Left forelimb (tissue), 1 donor: ENCODE data around the gene CUEDC1.

Experiments
- DNase-seq: peaks from one replicate; pipeline ENCODE4 v3.0.0-alpha.2; 2018; ENCODE audit warnings: low spot score

Gene CUEDC1, protein sequence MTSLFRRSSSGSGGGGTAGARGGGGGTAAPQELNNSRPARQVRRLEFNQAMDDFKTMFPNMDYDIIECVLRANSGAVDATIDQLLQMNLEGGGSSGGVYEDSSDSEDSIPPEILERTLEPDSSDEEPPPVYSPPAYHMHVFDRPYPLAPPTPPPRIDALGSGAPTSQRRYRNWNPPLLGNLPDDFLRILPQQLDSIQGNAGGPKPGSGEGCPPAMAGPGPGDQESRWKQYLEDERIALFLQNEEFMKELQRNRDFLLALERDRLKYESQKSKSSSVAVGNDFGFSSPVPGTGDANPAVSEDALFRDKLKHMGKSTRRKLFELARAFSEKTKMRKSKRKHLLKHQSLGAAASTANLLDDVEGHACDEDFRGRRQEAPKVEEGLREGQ

DNA sequence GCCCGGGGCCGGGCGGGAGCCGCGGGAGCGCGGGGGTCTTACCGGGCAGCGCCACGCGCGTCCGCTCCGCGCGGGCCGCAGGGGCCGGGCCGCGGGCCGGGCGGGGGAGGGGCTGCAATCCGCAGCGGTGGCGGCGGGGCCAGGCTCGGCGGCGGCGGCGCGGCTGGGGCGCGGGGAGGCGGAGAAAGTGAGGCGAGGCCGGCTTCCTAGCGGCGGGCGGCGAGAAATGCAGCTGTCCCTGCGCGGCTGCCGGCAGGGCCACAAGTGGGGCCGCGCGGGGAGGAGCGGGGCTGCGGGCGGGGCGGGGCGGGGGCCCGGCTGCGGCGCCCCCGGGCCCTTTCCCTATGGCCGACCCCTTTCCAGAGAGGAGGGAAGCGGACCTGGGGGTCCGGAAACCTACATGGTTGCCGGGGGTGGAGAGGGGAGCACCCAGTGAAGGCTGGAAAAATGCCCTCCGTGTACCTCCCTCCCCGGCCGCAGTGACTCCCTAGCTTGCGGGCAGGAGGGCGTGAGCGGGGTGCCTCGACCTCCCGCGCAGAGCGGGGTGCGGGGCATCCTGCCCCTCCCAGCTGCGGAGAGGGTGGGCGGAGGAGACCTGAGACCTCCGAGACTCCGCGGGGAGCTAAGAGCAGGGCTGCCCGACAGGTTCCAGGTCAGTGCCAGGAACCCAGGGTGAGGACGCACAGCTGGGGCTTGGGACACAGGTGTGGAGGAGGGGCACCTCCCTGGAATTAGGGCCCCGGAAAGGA lies at the start of gene CUEDC1:
TSS of gene CUEDC1 (minus strand) at position 230 of the 749 bp plus-strand sequence. CDS start 69,848 bp downstream, outside the sequence.
- peak; percentile 88 for DNase-seq

DNA sequence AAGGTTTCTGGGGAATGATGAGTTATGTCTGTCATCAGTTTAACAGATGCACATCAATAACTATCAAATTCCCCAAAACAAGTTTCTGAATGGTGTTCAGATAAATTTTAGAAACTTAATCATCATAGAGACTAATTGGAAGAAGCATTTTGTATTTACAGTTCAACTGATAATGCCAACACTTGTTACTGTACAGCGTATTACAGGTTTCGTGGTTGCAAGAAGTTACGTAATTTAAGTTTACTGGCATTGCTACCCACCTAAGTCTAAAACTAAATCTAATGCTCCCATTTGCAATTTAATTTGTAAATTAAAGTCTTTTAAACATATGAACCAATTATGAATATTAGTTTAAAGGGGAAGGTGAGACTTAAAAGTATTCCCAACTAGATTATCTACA lies 48.8 kb upstream of the CUEDC1 start:
- DNase-seq = no peak

DNA sequence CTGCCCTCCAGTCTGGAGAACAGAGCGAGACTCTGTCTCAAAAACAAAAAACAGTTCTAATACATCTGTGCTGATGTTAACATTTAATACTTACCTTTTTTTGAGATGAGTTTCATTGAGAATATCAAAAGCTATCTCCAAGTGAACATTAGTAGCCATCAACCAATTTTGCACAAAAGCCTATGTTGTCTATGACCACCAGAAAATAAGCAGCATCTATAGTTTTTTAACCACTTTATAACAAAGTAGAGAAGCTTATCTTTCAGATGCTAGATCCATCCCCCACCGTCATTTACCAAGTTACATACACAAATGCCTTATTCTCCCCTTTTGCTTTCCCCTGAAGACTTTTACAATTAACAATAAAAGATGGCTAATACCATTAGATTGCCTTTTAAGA lies 47.8 kb upstream of the CUEDC1 start:
- DNase-seq = no peak

DNA sequence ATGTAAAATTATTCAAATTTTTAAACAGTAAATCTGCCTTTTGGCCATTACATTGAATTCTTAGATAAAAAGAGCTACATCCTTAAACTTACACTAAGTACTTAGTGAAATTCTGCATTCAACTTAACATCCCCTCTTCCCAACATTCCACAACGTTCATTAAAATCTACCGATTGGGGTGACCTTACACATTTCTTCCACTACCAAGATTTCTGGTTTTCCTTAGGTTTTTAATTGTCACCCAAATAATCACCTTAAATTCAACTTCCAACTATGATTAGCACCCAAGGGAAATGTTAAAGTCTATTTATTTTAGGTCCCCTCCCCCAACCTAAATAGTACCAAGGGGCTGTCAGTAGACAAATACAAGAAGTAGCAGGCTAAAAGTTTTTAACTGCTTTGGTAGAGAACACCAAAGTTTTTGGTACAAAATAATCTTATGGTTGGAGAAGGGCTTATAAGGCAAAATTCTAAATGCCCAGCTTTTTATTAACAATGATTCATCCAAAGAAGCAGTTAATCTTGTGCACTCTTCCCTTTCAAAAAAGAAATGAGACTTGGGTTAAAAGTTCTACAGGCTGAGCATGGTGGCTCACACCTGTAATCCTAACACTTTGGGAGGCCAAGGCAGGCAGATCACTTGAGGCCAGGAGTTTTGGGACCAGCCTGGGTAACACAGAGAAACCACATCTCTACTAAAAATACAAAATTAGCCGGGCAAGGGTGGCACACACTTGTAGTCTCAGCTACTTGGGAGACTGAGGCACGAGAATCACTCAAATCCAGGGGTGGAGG lies 47.1 kb upstream of the CUEDC1 start:
- DNase-seq = no peak

DNA sequence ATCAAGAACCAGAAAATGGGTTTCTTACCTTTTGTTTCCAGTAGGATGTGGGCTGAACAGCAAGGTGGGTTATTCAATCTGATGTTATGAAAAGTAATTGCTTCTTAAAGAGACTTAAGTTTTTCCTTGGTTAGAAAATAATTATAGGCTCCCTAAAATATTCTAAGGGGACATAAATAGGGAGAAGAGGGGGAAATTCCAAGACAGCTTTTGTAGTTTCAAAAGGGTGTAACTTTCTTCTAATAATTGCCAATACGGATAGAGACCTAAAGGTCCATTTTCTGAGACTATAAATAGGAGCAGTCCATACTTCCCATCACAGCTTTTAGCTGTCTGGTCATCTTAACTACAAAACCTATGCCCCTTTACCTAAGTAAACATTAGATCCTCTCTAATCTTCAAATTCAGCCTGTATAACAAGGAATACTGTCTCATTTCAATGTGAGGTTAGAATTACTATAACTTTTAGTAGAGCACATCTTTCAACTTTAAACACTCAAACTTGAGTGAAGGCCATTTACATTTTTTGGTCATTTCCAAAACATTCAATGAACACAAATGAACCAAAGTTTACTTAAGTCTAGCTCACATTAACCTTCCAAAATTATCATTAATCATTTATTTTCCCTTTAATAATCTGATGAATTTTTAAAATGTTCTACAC lies 46.4 kb upstream of the CUEDC1 start:
- no peak for DNase-seq

DNA sequence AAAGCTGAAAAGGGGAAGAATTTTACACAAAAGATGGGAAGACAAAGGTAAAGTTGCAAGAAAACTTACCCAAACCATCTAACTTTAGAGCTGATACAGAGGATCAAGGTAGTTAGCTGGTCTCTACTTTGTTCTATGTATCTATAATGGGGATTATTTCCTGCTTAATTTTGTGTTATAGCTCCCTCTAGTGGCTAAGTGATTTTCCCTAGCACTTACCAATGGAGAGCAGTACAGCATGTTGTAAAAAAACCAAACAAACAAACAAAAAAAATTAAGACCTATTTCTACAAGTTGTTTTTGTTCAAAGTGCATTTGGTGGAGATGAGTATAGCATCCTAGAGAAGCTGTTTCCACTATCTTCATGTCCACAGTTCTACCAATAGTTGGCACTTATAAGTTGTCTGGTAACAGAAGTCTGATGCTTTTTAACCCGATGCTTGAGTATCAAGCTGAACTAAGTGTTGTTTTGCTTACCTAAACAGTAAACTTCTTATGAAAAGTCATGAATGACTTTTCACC lies 44.3 kb upstream of the CUEDC1 start:
- no peak for DNase-seq

DNA sequence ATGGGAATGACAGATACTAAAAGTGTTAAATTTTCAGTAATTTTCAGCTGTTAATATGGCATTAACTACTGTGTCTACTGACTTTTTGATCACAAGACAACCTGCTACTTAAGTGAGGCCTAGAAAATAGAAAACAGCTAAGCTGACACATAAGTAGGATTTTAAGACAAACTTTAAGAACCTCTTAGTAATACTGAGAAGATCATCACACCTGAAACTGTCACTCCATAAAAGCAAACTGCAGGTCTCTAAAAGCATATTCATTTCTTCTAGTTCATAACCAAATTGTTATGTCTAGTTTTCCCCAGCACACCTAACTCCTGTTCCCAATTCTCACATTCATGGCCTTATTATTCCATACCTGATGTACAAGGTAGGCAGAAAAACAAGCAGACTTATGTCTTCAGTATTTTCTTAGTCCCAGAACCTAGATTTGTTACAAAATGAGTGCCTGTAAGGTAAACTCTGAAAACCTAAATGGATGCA lies 43.8 kb upstream of the CUEDC1 start:
- DNase-seq = no peak

DNA sequence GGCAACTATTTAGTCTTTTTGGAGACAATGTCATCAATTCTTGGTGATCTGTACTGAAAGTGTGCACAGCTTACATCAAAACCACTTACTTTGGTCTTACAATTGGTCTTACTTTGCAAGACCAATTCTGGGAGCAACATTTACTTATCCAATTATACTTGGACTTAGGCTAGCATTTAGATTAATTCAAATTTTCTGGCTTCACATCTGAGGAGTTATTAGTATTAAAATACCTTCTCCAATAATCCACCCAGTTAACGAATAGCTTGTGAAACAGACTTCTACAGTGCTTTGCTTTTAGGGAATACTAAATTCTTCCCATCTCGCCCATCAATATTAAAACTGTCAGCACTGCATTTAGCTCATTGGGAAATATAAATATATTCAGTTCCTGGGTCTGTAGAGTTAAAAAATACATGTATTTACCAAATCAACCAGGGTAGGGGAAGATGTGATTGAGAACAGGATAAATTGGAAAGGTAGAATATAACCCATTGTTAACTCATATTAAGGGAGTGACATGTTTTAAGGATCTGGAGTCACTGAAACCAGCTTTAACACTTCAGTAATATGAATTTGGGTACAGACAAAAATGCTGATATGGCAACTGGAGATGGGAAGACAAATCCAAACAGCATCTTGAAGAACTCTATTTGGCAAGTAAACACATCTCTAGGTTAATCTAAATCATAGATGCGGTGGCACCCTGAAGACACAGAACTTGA lies 42.0 kb upstream of the CUEDC1 start:
- no peak for DNase-seq

DNA sequence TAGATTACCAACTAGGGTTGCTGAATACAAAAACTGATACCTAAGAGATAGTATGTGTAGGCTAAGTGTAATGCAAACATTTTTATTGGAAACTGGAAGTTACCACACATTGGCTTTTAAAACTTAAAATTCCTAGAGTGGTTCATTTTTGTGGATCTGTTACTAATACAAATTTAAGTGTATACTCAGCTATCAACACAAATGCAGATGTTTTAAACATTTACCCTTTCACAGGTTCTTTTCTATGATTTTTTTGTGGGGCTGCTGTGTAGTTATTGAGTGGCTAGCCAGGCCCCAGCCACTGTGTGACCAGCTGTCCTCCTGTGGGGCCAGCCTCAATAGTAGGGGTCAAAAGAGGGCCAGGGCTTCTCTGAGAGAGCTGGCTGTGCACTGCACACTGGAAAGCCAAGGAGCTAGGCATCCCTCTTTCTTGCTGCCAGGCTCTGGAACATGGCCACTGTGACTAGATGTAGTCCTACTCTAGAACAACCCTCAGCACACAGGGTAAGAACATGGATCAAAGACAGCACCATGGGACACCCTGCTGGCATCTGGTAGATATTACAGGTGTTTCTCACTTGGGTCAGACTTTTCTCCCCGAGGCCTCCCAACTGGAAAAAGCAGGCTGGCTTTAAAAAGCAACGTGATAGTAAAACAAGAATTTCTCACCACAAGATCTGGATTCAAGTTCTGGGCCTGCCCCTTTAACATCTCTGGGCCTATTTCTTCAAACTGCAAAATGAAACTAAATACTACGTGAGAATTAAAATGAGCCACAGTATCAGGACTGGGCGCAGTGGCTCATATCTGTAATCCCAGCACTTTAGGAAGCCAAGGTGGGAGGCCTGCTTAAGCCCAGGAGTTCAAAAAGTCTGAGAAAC lies 40.1 kb upstream of the CUEDC1 start:
- peak; percentile 76 for DNase-seq

DNA sequence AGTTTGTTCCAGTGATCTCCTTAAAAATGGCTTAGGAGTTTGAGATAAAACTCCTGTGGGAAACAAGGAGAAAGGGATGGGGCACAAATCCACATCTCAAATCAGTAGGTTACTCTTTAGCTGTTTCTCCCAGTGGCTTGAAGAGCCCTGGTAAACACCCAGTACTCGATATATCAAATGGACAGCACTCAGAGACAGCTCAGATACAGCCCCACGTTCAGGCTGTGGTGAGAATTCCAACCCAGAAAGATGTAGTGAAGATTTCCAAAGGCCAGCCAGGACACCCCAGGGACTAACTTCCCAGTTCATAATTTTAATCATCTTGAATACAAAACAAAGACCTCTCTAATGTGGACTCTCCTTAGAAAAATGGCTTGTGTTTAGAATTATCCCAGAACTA lies 39.2 kb upstream of the CUEDC1 start:
- no peak for DNase-seq

DNA sequence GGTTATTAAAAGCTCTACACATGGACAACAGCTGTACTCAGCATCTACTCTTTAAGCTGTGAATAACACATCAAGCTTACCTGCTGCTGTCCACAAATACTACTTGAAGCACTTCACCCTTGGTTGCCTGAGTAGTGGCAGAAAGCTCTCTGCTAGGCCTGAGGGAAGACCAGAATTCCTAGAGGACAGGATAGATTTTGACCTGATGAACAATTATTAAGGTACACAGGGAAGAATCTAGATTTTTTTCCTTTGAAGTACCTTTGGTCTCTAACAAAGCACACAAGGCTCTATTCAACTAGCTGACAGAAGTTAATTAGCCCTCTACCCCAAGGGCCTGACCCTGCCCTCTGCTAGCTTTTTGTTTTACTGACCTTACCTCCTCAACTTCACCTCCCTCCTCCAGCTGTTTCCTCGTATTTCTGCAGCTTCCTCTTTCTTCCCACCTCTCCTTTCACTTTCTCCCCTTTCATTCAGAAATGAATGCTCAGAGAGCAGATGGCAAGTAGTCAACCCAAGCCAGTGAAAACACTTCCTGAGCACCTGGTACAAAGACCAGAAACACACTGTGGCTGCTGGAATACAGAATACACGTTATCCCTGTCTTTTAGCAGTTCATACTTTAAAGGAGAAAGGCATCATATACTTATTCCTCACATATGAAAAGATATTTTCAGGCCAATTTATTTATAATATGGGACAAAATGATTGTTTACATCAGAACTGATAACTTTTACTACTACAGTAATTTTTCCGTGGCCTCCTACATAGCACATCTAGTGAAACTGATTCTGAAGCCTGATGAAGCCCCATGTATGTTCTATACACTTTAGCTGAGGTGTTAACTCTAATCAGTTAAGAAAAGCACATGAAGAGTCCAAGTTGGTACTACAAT lies 38.5 kb upstream of the CUEDC1 start:
- DNase-seq = no peak

DNA sequence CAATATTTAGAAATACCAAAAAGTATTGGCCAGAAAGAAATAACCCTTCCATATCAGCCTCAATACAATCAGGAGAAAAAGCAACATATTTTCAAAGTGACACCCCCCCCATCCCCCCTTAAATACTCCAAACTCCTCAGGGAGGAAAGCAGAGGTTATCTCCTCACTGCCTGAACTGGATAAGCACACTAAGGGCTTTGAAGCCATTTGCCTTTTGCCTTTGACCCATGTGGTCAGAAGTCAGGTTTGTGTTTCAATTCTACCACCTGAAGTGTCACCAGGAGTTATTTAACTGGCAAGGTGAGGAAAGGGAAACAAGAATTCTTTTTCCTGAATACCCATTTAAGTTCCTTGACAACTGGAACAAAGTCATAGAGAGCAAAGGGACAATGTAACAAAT lies 36.3 kb upstream of the CUEDC1 start:
- DNase-seq = no peak

DNA sequence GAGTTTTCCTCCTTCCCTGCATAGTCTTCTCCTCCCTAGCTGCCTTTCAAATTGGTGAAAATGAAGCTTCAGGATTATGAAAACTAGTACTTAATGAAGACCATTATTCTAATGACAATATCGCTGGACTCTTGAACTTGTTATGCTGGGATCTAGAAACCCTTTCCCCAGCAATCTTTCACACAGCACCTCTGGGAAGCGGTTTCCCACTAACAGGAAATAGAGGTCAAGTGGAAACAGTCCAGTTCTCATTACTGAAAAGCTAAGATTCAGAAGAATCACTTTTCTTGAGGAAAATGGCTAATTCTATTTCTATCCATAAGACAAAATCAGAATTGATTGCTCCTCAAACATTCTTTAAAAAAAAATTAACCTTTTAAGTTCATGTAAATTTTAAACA lies 34.8 kb upstream of the CUEDC1 start:
- DNase-seq = no peak

DNA sequence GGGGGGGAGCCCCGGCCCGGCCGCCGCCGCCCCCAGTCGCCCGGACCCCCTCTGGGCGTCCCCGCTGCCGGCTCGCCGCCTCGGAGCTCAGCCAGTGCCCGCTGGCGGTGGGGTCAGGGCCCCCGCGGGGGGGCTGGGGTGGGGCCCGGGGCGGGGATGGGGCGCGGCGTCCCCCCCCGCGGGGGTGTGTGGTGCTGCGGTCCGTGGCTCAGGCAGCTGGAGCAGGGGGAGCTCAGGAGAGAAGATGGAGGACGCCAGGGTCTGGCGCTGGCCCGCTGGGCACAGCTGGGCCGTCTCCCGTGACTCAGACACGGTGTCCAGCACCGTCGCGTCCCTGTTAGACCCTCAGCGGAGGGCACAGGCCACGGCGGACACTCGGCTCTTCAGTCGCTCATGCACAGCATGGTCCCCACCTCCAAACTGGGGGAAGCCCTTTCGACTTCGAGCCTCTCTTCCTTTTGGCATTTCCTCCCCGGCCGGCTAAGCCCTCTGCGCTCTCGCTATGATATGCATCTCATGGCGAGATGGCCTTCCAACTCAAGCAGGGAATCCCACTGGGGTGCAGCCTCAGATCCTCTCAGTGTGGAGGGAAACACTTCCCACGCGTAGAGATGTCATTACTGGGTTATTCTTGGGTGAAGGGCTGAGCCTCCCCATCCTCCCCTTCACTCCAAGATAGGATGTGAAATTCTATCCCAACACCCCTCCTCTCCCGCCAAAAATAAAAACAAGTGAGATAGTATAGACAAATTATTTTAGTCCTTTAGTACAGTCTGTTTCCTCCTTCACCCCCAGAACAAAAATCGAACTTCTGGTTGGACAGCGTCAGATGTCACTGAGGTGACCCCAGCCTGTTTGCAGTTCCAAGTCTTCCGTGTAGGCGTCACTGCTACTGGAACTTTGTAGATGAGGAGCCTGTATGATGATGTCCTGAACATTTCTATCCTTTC lies 33.4 kb upstream of the CUEDC1 start:
- DNase-seq = no peak

DNA sequence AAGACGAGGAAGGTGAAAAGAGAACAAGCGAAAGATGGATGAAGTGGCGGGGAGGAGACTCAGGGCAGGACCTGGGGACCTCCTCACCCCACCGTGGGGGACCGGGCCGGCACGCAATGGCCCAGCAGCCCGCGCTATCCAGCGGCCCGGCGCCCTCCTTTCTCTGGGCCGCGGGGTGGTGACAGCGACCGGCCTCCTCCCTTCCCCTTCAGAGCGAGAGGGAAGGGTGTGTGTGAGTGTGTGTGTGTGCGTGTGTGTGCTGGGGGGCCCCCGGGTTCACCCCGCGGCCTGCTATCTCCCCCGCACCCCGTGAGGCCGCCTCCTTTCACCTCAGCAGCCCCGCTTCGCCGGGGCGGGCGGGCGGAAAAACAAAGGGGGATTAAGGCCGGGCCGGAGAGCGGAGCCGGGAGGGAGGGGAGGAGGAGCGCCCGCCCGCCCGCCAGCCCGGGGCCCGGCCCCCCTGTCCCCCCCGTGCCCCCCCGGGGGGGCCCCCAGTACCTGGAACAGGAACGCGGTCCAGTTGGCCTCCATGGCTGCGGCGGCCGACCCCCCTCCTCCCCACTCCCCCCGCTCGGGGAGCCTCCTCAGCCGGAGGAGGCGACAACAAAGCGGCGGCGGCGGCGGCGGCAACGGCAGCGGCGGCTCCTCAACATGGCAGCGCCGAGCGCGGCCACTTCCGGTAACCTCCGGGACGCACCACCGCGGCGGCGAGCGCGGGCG lies 32.5 kb upstream of the CUEDC1 start, which contains the start of gene VEZF1:
TSS of gene VEZF1 (minus strand) at position 674 of the 720 bp plus-strand sequence. CDS start at position 531, 143 bp downstream.
- peak; percentile 91 for DNase-seq

DNA sequence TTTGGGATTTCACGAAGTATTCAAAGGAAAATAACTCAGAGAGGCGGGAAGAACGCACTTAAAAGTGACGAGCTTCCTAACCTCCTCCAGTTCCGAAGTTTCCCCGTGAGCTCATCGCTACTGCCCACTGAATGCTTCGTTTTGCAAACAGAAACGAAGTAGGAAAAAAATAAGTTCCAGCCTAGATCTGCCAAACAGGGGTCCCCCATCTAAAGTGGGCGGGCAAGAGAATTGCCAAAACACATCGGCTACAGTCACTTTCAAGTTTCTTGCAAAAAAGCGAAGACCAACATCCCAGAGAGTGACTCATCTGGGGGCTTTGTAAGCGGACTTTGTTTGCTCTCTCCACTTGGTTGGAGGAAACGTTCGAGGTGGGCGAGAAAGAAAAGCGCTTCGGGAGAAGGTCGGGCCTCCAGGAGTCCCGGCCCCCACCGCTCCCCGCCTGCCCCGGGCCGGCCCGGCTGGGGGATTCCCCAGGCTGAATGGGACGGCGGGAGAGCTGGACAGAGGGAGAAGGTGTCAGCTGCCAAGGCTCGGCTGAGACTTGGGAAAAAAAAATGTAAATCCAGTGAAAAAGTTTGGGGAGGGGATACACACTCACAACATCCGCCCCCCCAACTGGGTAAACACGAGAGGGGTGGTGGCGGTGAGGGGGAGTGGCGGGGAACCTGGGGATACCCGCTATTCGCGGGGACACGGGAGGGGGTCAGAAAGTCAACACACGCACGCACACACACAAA lies 31.8 kb upstream of the CUEDC1 start:
- peak; percentile 76 for DNase-seq
